ENCODE results near the gene CFAP161.

CFAP161 gene, protein sequence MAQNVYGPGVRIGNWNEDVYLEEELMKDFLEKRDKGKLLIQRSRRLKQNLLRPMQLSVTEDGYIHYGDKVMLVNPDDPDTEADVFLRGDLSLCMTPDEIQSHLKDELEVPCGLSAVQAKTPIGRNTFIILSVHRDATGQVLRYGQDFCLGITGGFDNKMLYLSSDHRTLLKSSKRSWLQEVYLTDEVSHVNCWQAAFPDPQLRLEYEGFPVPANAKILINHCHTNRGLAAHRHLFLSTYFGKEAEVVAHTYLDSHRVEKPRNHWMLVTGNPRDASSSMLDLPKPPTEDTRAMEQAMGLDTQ

DNA sequence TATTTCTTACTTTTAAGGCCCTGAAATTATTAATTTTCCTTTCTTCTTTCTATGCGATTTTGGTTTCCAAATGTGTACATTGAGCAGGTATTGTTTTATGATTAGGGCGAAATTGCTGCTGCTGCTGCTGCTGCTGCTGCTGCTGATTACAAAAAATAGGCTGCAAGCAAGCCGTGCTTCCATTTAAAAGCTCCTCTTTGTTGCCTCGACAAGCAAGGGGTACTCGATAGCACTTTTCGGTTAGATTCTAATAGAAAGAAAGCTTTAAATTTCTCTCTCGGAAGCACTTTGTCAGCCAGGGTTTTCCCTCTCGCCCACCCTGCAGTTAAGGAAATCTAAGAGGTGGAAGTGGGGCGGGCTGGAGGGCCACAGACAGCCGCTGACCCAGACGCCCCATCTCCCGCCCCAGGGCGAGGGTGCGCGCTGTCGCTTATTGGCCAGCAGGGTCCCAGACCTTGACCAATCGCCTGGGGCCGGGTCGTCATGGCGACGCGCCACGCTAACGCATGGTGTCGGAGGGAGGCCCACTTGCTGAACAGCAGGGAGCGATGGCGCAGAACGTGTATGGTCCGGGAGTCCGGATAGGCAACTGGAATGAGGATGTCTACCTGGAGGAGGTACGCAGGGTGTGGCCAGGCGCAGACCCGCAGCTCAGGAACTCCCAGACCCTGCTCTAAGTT is at the start of gene CFAP161:
Gene CFAP161 (plus strand): TSS at position 489 of the 680 bp plus-strand sequence. CDS start 60 bp downstream, at position 549.
- no peak for DNase-seq (ENCODE audit: low spot score)

GRCh38 chr15:81084716-81085115 is 49.4 kb upstream of the CFAP161 start:
- no peak for DNase-seq (ENCODE audit: low spot score)

GRCh38 chr15:81085213-81085612 is 48.9 kb upstream of the CFAP161 start:
- DNase-seq (ENCODE audit: low spot score) = no peak

DNA sequence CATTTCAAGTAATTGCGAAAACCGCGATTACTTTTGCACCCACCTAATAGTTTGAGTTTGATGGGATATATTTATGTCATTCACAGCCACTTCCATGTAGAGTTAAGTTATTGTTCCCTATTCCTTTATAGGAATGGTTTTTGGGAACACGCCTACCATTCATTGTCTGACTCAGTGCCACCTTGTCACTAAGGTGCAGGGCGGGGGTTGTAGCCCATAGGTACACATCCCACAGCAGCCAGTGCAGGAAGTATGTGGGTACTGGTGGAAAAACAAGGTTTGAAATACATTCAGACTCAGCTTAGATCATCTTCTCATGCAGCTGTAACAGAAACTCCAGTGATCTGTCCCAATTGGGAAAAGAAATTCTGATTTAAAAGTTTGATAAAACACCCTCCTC is 48.2 kb upstream of the CFAP161 start:
- no peak for DNase-seq (ENCODE audit: low spot score)

DNA sequence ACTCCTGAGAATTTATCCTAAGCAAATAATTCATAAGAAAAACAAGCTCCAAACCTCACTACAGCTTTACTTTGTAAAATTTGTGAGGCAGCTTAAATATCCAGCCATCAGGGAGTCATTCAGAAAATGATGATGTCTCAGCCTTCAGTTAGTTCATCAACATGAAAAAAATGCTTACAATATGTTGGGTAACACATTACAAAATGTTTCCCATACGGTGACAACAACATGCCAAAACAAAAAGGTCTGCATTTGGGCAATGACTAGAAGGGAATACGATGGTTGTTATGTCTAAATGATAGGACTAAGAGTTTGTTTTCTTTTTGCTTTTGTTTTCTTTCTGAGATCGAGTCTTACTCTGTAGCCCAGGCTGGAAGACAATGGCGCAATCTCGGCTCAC is 47.0 kb upstream of the CFAP161 start:
- no peak for DNase-seq (ENCODE audit: low spot score)

- no peak for DNase-seq (ENCODE audit: low spot score)
These were observed 46.4 kb upstream of the CFAP161 start for GRCh38 chr15:81087694-81088093.

GRCh38 chr15:81088470-81089013 is 45.5 kb upstream of the CFAP161 start:
- no peak for DNase-seq (ENCODE audit: low spot score)

DNA sequence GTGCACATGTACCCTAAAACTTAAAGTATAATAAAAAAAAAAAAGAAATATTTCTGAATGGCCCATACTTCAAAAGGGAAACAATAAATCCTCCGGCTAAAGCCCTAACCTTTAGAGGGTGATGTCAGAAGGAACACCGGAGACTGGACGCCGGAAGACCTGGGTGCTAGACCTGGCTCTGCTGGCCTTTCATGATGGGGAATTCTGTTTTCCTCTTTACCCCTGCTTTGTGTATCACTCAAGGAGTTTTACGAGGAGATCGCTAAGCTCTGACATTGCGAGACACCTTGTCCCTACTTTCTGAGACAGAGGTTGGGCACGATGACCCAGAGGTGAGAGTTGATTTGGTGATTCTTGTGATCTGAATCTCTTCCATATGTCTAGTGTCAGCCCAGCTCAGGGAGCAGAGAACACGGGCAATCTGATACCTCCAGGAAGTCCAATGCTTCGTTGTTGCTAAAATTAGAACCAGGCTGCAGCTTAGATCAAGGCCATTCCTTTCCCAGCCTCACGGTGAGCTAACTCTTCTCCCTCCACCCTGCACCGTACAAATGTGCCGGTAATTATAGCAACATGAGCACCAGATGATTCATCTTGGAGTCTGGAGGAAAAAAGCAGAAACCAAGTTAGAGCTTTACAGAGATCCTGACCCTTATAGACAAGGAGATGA is 42.0 kb upstream of the CFAP161 start:
- DNase-seq (ENCODE audit: low spot score) = no peak

DNA sequence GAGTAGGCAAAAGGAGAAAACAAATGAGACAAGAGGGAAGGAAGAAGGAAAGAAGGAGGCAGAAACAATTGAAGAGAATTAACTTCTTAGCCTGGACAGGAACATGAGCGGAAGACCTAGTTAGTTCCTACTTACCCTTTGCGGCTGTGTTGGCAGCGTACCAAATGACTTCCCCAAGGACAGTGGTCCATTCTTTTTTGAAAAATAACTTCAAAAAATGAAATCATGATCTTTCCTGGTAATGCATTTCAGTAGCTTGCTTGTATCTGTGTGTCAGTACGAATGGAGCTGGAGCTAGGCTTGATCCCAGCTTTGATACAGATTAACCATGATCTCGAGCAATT is 41.5 kb upstream of the CFAP161 start:
- DNase-seq (ENCODE audit: low spot score) = no peak

DNA sequence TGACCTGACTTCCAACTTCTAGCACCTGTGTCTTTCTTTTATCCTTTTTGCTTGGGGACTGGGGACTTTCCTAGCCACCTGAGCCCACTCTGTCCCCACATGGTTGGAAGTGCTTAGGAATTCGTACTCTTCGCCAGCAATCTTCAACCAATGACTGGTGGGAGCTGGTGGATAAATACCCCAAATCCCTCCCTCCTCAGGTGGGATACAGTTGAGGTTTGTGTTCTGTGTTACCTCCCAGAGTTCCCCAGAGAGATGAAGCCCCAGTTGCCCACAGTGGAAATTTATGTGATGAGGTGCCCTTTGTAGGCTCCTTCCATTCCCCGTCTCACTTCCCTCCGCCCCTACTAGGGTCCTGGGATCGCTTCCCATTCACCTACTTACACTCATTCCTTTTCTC is 40.1 kb upstream of the CFAP161 start:
- DNase-seq (ENCODE audit: low spot score) = no peak

DNA sequence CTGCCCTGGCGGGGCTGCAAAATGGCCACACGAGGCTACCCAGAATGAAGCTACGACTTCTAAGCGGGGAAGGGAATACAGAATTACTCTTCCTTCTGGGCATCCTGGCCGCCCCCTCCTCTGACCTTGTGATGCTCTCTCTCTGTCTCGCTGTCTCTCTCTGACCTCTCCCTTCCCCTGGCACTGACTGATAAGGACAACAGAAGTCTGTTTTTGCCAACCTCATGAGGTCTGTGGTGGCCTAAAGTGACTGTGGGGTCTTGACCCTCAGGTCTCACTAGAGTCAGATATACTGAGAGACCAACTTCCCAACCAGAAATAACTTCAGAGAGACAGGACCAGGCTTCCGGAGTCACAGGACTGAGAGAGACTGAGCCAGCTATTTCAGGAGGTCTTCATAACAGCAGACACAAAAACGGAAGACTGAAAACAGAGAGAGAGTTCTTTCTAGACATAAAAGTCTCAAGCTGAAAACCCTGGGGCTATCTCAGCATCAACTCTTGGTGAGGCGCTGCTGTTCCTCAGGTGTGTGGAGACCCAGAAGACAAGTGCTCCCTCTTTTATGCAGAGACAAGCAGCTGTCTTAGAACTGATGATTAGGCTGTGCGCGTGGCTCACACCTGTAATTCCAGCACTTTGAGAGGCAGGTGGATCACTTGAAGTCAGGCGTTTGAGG is 38.2 kb upstream of the CFAP161 start:
- DNase-seq (ENCODE audit: low spot score) = no peak

GRCh38 chr15:81096398-81096797 is 37.7 kb upstream of the CFAP161 start:
- no peak for DNase-seq (ENCODE audit: low spot score)

GRCh38 chr15:81097116-81097889 is 36.8 kb upstream of the CFAP161 start:
- DNase-seq (ENCODE audit: low spot score) = no peak

DNA sequence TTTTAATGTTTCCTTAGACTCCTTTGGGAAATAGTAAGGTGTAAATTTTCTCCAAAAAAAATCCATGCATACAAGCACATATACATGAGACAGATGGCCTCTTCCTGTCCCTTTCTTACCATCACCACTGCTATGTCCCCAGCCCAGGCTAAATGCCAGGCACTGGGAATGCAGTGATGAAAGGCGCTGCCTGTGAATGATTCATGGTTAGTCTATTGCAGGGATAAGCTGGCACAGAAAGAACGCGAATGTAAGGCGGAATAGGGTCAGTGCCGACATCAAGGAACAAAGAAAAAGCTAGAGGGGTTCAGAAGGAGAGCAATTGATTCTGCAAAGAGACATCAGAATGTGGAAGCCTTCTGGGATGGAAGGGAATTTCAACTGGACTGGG is 36.2 kb upstream of the CFAP161 start:
- no peak for DNase-seq (ENCODE audit: low spot score)

DNA sequence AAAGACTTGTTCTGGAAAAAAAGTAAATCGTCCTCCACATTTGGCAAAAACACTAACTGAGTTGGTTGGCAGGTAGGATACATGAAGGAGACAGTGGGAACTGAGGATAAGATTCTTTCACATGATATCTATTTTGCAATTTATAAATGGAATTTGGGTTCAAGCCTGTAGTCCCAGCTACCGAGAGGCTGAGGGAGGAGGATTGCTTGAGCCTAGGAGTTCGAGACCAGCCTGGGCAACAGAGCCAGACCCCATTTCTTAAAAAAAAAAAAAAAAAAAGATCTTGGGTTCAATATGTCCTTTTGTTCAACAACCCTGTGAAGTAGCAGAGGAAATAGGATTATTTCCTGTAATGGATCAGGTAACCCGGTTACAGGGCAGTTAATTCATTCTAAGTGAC is 35.7 kb upstream of the CFAP161 start:
- no peak for DNase-seq (ENCODE audit: low spot score)

- no peak for DNase-seq (ENCODE audit: low spot score)
These were observed 35.0 kb upstream of the CFAP161 start for GRCh38 chr15:81098861-81099651.

DNA sequence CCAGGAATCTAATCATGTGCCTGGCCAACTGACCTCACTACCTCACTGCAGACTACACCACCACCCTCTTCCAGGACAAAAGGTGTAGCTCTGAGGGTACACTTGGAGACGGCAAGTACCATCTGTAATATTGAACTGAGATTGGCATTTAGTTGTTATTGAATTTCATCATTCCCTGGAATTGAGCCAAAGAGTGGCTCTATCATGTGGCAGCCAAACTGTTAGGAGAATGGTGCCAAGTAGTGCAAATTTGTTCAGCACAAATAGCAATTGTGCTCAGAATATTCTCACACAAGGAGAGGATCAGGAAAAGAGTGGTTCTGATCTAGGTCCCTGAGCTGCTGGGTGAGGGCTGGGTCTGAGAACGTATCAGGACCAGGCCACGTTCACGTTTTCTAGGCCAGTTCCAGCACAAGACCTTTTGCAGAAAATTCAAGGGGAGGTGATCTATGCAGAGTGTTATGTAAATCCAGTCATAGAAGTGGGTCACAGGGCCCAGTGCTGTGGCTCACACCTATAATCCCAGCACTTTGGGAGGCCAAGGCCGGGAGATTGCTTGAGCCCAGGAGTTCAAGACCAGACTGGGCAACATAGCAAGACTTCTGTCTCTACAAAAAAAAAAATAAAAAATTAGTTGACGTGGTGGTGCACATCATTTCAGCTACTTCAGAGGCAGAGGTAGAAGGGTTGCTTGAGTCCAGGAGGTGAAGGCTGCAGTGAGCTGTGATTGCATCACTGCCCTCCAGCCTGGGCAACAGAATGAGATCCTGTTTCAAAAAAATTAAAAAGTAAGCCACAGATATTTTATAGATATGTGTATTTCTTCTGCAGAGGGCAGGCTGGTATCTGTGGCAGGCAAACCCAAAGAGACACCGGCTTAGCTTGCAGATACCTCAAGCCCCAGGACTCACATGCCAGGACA is 31.9 kb upstream of the CFAP161 start:
- no peak for DNase-seq (ENCODE audit: low spot score)

DNA sequence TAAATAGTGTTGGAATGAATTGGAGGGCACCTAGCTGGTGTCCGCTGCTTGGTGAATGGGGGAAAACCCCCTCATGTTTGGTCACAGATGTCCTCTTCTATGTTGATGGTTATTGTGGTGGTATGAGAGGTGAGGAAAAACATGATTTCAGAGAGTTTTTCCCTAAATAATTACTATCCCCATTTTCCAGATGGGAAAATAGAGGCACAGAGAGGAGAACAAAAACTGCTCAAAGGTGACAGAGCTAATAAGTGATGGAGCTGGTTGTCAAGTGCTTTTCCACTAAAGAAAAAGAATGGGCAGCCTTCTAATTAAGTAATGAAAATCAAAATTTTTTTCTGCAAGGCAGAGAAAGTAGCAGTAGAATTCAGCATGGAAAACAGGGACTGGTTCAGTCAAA is 30.2 kb upstream of the CFAP161 start:
- DNase-seq (ENCODE audit: low spot score) = no peak

DNA sequence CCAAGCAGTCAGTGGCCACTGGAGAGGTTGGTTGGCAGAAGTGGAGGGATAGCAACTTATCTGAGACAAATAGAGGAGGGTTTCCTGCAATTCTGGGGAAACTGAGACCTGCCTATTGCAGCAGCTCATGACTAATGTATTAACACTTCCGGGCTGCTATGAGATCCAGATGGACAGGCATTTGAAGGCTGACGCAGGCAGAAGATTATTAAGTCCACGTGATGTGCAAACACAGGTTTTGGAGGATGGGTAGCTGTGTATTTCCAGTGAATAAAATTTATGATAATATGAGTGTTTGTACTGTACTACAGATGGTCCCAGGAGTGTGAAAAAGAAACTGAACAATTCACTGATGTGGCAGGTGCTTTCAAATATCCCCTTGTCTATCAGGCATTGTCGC is 28.5 kb upstream of the CFAP161 start:
- no peak for DNase-seq (ENCODE audit: low spot score)

GRCh38 chr15:81106560-81106959 is 27.5 kb upstream of the CFAP161 start:
- peak; percentile 51 for DNase-seq (ENCODE audit: low spot score)

Measured in CD4-positive, alpha-beta T cell treated with Interleukin-2 at 100 ng/mL for 4 hours (primary cell).